Astrocyte of the cerebellum (primary cell): Measurements from ENCODE around the gene SYNM.
A peak's percentile ranks its signal among the peaks of the same experiment; 100 is the strongest.

Experiments
- DNase-seq: peaks from one replicate; pipeline ENCODE4 v3.0.0-alpha.2; 2011; ENCODE audit warnings: low read depth
- H3K4me3 ChIP-seq: 2 replicates; pipeline ENCODE4 v1.5.1; 2011; ENCODE audit warnings: mild to moderate bottlenecking, low read depth, low read length, moderate library complexity
- CTCF ChIP-seq: IDR thresholded peaks from 2 replicates; pipeline ENCODE4 v1.5.1; 2012; ENCODE audit warnings: low read length, low read depth, moderate library complexity, mild to moderate bottlenecking; ENCODE audit errors: missing control alignments
- in situ Hi-C: cut with HindIII; loops from 2 replicates; pipeline ENCODE4 v1.10.0; 2017; ENCODE audit warnings: low sequenced_read_pairs

Gene SYNM

DNA sequence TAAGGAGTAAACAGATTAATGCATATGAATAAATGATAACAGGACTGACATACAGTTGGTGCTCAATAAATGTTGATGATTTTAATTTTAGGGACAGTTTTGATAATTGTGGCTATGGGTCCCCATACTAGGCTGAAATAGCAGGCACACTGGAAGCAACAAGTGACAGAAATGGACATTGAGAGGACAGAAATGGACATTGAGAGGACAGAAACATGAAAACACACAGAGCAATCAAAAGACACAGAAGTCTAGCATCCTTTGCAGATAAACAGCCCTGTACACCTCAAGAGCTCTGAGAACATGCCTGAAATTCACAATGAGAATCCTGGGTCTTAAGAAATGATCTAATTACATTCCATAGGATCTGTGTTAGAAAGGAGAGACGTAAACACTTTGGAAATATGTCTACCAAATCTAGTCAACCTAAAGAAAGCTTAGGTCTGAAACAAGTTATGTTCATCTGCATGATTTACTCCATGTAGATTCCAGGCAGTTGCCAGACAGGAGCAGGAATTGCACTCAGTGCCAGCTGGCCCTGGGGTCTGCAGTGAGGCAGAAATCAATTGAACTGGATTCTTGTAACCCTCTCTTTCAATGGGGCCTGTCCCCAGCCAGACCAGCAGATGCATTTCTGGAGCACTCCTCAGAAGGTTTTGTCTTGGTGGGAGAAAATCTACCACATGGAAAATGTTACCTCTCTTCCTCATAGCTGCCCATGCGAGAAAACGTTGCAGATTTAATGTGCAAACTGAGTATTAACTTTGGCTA lies 60.3 kb downstream of the SYNM start:
- no peak for DNase-seq
- H3K4me3 ChIP-seq: no peak overlapping the region
- TF ChIP-seq CTCF: no peak
- in situ Hi-C loops: no loop called here

GRCh38 chr15:99165956-99166689 lies 61.2 kb downstream of the SYNM start:
- DNase-seq: no peak
- in situ Hi-C loops: no loop called here
- H3K4me3 ChIP-seq: no peak overlapping the region
- no peak for TF ChIP-seq CTCF

- H3K4me3 ChIP-seq: no peak overlapping the region
- in situ Hi-C loops: no loop called here
- TF ChIP-seq CTCF: no peak
- no peak for DNase-seq
Observed at GRCh38 chr15:99167201-99167600, 62.3 kb downstream of the SYNM start.

GRCh38 chr15:99167640-99168039 lies 62.8 kb downstream of the SYNM start:
- TF ChIP-seq CTCF: no peak
- H3K4me3 ChIP-seq: no peak overlapping the region
- DNase-seq: no peak
- in situ Hi-C loops: no loop called here

GRCh38 chr15:99168601-99169580 lies 64.0 kb downstream of the SYNM start:
- in situ Hi-C loops: no loop called here
- no peak overlapping the region for H3K4me3 ChIP-seq
- no peak for DNase-seq
- no peak for TF ChIP-seq CTCF

DNA sequence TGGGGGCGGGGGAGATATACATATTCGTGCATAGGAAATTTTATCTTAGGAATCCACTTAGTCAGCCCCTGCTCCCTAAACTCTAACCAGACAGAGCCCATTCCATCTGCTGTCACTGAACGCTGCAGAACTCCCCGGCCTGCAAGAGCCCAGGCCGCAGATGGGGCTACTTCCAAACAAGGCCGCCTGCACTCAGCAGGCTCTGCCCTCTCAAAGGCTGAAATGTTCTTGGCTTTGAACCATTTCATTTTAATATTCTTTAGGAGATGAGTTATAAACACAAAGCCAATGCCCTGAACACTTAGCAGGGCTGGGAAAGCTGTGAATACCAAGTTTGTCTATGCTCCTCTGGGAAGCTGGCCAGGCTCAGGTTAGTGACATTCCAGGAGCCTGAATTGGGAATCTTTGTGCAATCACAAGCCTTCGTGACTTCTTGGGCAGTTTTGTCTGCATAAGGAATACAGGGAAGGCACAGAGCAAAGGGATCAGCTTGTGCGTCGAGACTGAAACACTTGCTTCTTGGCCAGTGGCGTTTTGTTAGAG lies 65.0 kb downstream of the SYNM start:
- in situ Hi-C loops: no loop called here
- no peak for TF ChIP-seq CTCF
- H3K4me3 ChIP-seq: no peak overlapping the region
- peak; percentile 42 for DNase-seq
